HFFc6 (cell line): ENCODE measurements around the gene CCDC71. TPM values are rescaled to one million over a fixed set of nuclear protein-coding genes. Genes with fewer than 3 reads are reported as not detected.

ENCODE experiments used
- DNase-seq: peaks from one replicate; pipeline ENCODE4 v3.0.0-alpha.2; 2018
- H3K27ac Mint-ChIP-seq: 2 replicates; pipeline ENCODE4 v1.8.0; 2020; ENCODE audit warnings: mild to moderate bottlenecking, mixed read lengths
- H3K27me3 Mint-ChIP-seq: 2 replicates; pipeline ENCODE4 v1.8.0; 2021; ENCODE audit warnings: mild to moderate bottlenecking, moderate library complexity, mixed read lengths; ENCODE audit not compliant: insufficient read depth
- H3K36me3 Mint-ChIP-seq: 2 replicates; pipeline ENCODE4 v1.8.0; 2021; ENCODE audit warnings: low read depth, mixed read lengths
- H3K4me1 Mint-ChIP-seq: 2 replicates; pipeline ENCODE4 v1.8.0; 2020; ENCODE audit warnings: low read depth, mixed read lengths
- H3K4me3 Mint-ChIP-seq: 2 replicates; pipeline ENCODE4 v1.8.0; 2020; ENCODE audit warnings: mild to moderate bottlenecking, moderate library complexity, mixed read lengths
- H3K9me3 Mint-ChIP-seq: 2 replicates; pipeline ENCODE4 v1.8.0; 2020; ENCODE audit warnings: mild to moderate bottlenecking, mixed read lengths
- total RNA-seq, 6 experiments: library from RNA; stranded (reverse); fragmentation: NEBNext Ultra II Directional; extraction: Animal tissue kit (Norgen Biotek cat#: 25700); gene quantifications; 2 replicates in 1 of 6; 3 replicates in 5 of 6; pipeline ENCODE4 v1.2.3, GENCODE V29; 2021
- TF ChIP-seq, protein P1 (sequence below): fragments of 200-600 bp; sonication (generic); IDR thresholded peaks from 2 replicates; pipeline ENCODE4 v1.5.0; 2021; ENCODE audit warnings: antibody characterized with exemption, mild to moderate bottlenecking

CCDC71 gene
- total RNA-seq, 6 experiments from 2014 or later = 20.0 to 23.7 (median 21.9) TPM

DNA sequence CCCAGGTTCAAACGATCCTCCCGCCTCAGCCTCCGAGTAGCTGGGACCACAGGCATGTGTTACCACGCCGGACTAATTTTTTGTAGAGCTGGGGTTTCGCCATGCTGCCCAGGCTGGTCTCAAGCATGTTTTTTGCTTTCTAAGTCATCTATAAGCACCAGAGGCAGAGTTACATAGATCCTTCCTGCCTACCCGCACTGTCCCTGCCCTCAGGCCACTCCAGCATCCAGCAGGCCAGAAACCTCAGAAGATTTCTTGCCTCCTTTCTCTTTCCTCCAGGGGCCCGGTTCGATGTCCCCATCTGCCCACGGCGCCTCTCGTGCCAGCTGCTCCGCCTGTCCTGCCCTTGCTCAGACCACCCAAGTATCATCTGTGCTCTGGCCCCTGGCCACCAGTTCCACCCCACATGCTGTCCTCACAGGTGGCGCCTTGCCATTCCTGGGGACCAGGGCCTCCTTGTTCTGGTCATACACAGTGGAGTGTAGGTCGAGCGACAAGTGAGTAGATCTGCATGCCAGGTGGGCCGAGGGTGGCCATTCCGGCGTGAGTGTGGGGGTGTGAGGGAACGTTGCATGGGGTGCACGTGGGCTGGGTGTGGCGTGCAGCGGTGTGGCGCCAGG lies 32.6 kb upstream of the CCDC71 start:
- TF ChIP-seq, protein P1, sequence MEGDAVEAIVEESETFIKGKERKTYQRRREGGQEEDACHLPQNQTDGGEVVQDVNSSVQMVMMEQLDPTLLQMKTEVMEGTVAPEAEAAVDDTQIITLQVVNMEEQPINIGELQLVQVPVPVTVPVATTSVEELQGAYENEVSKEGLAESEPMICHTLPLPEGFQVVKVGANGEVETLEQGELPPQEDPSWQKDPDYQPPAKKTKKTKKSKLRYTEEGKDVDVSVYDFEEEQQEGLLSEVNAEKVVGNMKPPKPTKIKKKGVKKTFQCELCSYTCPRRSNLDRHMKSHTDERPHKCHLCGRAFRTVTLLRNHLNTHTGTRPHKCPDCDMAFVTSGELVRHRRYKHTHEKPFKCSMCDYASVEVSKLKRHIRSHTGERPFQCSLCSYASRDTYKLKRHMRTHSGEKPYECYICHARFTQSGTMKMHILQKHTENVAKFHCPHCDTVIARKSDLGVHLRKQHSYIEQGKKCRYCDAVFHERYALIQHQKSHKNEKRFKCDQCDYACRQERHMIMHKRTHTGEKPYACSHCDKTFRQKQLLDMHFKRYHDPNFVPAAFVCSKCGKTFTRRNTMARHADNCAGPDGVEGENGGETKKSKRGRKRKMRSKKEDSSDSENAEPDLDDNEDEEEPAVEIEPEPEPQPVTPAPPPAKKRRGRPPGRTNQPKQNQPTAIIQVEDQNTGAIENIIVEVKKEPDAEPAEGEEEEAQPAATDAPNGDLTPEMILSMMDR = no peak
- no peak overlapping the region for H3K27ac Mint-ChIP-seq
- no peaks in the 10 kb centered on the region for H3K36me3 Mint-ChIP-seq
- peaks cover 2% of the 10 kb centered on the region for H3K27me3 Mint-ChIP-seq
- H3K4me1 Mint-ChIP-seq = no peaks in the 10 kb centered on the region
- no peak for DNase-seq
- H3K9me3 Mint-ChIP-seq = no peaks in the 10 kb centered on the region
- no peak overlapping the region for H3K4me3 Mint-ChIP-seq

DNA sequence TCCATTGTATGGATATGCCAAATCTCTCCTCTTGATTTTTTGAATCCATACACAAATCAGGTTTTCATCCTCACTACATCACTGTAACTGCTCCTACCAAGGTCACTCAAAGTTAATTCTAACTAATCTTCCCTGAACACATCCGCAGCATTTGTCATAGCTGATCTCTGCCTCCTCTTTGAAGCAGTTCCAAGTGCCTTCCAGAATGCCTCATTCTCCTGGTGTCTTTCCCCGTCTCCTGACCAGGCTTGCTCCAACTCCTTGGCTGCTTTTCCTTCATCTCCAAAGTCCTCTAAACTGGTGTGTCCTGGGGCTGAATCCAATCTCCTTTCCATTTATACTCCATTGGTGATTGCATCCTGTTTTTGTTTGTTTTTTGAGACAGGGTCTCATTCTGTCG lies 32.0 kb upstream of the CCDC71 start:
- Mint-ChIP-seq H3K4me3 (no peak overlapping the region), H3K4me1 (no peaks in the 10 kb centered on the region), H3K36me3 (no peaks in the 10 kb centered on the region), H3K9me3 (no peaks in the 10 kb centered on the region), H3K27me3 (peaks cover 2% of the 10 kb centered on the region), H3K27ac (no peak overlapping the region)
- TF ChIP-seq, protein P1 = no peak
- DNase-seq = no peak

DNA sequence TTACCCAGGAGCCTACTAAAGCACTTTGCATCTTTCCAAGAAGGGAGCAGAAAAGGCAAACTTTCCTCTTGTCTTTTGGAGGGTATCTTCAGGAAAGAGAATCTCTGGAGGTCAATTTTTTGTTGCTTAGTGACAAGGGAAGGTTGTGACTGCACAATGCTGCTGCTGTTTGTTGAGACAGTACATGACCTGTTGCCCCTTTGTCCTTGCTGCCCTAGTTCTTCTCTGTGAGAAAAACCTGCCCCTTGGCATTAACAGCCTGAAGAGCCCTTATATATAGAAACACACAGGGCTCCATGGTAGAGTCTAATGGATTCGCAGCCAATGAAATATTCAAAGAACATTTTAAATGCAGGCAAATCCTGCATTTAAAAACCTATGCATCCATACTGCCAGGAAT lies 25.6 kb upstream of the CCDC71 start:
- Mint-ChIP-seq H3K4me1 (no peaks in the 10 kb centered on the region), H3K36me3 (no peaks in the 10 kb centered on the region), H3K27ac (no peak overlapping the region), H3K4me3 (no peak overlapping the region), H3K27me3 (peaks cover 23% of the 10 kb centered on the region), H3K9me3 (no peaks in the 10 kb centered on the region)
- no peak for DNase-seq
- TF ChIP-seq, protein P1 = no peak

DNA sequence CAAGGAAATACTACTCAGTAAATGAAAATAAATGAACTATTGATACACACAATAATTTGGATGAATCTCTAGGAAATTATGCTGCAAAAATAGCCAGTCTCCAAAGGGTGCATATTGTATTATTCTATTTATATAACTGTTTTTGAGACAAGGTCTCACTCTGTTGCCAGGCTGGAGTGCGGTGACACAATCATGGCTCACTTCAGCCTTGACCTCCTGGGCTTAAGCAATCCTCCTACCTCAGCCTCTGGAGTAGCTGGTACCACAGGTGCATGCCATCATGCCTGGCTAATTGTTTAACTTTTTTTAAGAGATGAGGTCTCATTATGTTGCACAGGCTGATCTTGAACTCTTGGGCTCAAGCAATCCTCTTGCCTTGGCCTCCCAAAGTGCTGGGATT lies 17.7 kb upstream of the CCDC71 start:
- TF ChIP-seq, protein P1 = no peak
- Mint-ChIP-seq H3K4me1 (no peaks in the 10 kb centered on the region), H3K27ac (no peak overlapping the region), H3K9me3 (no peaks in the 10 kb centered on the region), H3K36me3 (no peaks in the 10 kb centered on the region), H3K27me3 (peaks cover 11% of the 10 kb centered on the region; the same call in 1 of the 2 replicates), H3K4me3 (no peak overlapping the region)
- DNase-seq = no peak

DNA sequence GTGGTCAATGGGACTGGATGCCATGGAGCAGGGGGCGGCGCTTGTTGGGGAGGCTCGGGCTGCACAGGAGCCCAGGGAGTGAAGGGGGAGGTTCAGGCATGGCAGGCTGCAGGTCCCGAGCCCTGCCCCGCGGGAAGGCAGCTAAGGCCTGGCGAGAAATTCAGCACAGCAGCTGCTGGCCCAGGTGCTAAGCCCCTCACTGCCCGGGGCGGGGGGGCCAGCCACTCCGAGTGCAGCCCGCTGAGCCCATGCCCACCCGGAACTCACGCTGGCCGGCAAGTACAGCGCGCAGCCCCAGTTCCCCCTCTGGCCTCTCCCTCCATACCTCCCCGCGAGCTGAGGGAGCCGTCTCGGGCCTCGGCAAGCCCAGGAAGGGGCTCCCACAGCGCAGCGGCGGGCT lies 16.6 kb upstream of the CCDC71 start:
- DNase-seq = no peak
- TF ChIP-seq, protein P1 = no peak
- Mint-ChIP-seq H3K9me3 (no peaks in the 10 kb centered on the region), H3K27ac (no peak overlapping the region), H3K36me3 (no peaks in the 10 kb centered on the region), H3K4me1 (no peaks in the 10 kb centered on the region), H3K27me3 (peaks cover 11% of the 10 kb centered on the region), H3K4me3 (no peak overlapping the region)

DNA sequence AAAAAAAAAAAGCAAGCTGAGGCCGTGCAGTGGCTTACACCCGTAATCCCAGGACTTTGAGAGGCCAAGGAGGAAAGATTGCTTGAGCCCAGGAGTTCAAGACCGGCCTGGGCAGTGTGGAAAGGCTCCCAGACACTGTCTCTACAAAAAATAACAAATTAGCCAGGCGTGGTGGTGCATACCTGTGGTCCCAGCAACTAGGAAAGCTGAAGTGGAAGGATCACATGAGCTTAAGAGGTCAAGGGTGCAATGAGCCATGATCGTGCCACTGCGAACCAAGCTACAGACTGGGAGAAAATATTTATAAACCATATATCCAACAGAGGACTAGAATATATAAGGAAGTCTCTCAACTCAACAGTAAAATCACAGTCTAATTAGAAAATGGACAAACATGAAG lies 15.2 kb upstream of the CCDC71 start:
- Mint-ChIP-seq H3K36me3 (no peaks in the 10 kb centered on the region), H3K4me3 (no peak overlapping the region), H3K9me3 (no peaks in the 10 kb centered on the region), H3K4me1 (no peaks in the 10 kb centered on the region), H3K27ac (no peak overlapping the region), H3K27me3 (peaks cover 11% of the 10 kb centered on the region)
- TF ChIP-seq, protein P1 = no peak
- DNase-seq = no peak
